PFSK-1 (cell line): ENCODE measurements around the gene GINM1.

ENCODE experiments used
- POLR2AphosphoS5 ChIP-seq: IDR thresholded peaks from 2 replicates; pipeline ENCODE4 v1.6.1; 2012; ENCODE audit warnings: low read depth, mild to moderate bottlenecking, control low read depth, low read length, moderate library complexity
- REST ChIP-seq, 2 experiments: IDR thresholded peaks; 2 replicates each; pipeline versions ENCODE4 v1.6.1 to v1.8.0; 2011 to 2012; ENCODE audit warnings: low read depth in 2 of 2, low read length in 2 of 2, control low read depth in 1 of 2, inconsistent platforms in 1 of 2, mild to moderate bottlenecking in 1 of 2, moderate library complexity in 1 of 2; ENCODE audit not compliant: insufficient read depth in 1 of 2

DNA sequence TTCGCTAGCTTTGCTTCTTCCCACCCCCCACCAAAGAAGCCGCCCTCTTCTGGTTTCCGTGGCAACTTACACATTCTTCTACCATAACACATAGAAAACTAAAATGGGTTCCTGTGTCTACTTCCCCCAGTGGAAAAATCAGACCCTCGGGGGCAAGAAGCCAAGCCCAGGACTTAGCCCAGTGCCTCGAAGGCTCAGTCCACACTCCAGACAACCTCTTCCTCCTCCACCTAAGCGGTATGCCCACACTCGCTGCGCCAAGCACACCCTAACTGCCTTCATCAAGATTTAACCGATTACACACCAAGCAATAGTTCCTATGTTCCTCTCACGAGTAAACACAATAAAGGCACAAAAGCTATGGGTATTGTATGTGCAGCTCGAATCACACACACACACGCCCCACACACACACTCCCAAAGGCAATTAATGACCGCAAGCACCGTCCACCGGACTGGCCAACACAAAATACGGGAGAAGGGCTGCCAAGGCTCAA, 20.9 kb upstream of the GINM1 start:
- TF ChIP-seq POLR2AphosphoS5 (no peak), REST (IDR thresholded peaks at IDR 0.05; ENCODE audit: insufficient read depth in 1 of 2, low read depth in 2 of 2, low read length in 2 of 2) (no peak)
